Panc1 (cell line): Measurements from ENCODE around the gene LPIN1. TPM values are rescaled to one million over a fixed set of nuclear protein-coding genes. Genes with fewer than 3 reads are reported as not detected.
"Not testable (repeated sequence)": the region's sequence is repeated elsewhere in the genome, so short reads cannot be mapped to it uniquely, and the experiment has no call there.

Source experiments
- ATAC-seq: fragments of 200-7000 bp; cut with Tn5 transposase; 2 replicates; pipeline ENCODE4 v1.9.1; 2020; ENCODE audit warnings: mild to moderate bottlenecking, moderate library complexity
- BruUV-seq: library from RNA; stranded (reverse); fragments of 400-500 nt; replicated peaks from 2 replicates; lab custom pipeline; 2021; lab: Mats Ljungman, UMichigan
- CTCF ChIA-PET: fragments of 300-600 bp; sonication (Branson Sonifier 250); formaldehyde crosslinking; loops from one replicate; lab custom pipeline; 2022; ENCODE audit warnings: antibody characterized with exemption; lab: Charles Lee
- POLR2A ChIA-PET: fragments of 300-600 bp; sonication (Branson Sonifier 250); formaldehyde crosslinking; loops from one replicate; lab custom pipeline; 2022; ENCODE audit warnings: antibody characterized with exemption; lab: Charles Lee
- DNase-seq: peaks from one replicate; pipeline ENCODE4 v3.0.0-alpha.2; 2010; ENCODE audit warnings: low read depth, low spot score
- H3K27ac ChIP-seq: 2 replicates; pipeline ENCODE4 v1.5.1; 2011; ENCODE audit warnings: mild to moderate bottlenecking, low read length, inconsistent platforms
- H3K27me3 ChIP-seq: fragments of 200-500 bp; sonication (Bioruptor generic); 2 replicates; pipeline ENCODE4 v1.6.0; 2014; ENCODE audit warnings: low read length, inconsistent platforms; ENCODE audit not compliant: control insufficient read depth, insufficient read depth
- H3K36me3 ChIP-seq: fragments of 200-500 bp; sonication (Bioruptor generic); 2 replicates; pipeline ENCODE4 v1.5.1; 2014; ENCODE audit warnings: inconsistent platforms, mild to moderate bottlenecking, low read length, moderate library complexity; ENCODE audit not compliant: control insufficient read depth, insufficient read depth
- H3K4me1 ChIP-seq: 2 replicates; pipeline ENCODE4 v1.5.1; 2011; ENCODE audit warnings: inconsistent platforms, mild to moderate bottlenecking, low read length, moderate library complexity; ENCODE audit not compliant: control insufficient read depth, insufficient read depth
- H3K4me3 ChIP-seq, 2 experiments: 2 replicates each; pipeline ENCODE4 v1.5.1; 2011 to 2012; ENCODE audit warnings: low read depth in 2 of 2, low read length in 2 of 2, mild to moderate bottlenecking in 2 of 2, inconsistent platforms in 1 of 2, moderate library complexity in 1 of 2
- H3K9me3 ChIP-seq: fragments of 200-500 bp; sonication (Bioruptor generic); 2 replicates; pipeline ENCODE4 v1.5.1; 2014; ENCODE audit warnings: low read depth, mild to moderate bottlenecking, inconsistent platforms, low read length, moderate library complexity; ENCODE audit not compliant: control insufficient read depth, insufficient read depth
- CTCF ChIP-seq: fragments of 450-650 bp; IDR thresholded peaks from 2 replicates; pipeline ENCODE4 v1.5.1; 2017; ENCODE audit warnings: mild to moderate bottlenecking
- REST ChIP-seq, 2 experiments: IDR thresholded peaks; 2 replicates each; pipeline ENCODE4 v1.6.1; 2011 to 2012; ENCODE audit warnings: low read depth in 2 of 2, control low read depth in 1 of 2, low read length in 1 of 2, mild to moderate bottlenecking in 1 of 2, moderate library complexity in 1 of 2; ENCODE audit not compliant: insufficient read depth in 1 of 2
- SIN3A ChIP-seq: IDR thresholded peaks from 2 replicates; pipeline ENCODE4 v1.6.1; 2012; ENCODE audit warnings: low read depth, mild to moderate bottlenecking, low read length, moderate library complexity, borderline replicate concordance; ENCODE audit not compliant: insufficient read depth
- TCF7L2 ChIP-seq: IDR thresholded peaks from 2 replicates; pipeline ENCODE4 v1.6.1; 2011; ENCODE audit warnings: mild to moderate bottlenecking, low read depth, low read length, inconsistent platforms
- in situ Hi-C: cut with HindIII; loops from 2 replicates; pipeline ENCODE4 v1.10.0; 2016; ENCODE audit warnings: low sequenced_read_pairs, low pct_unique_long_range_greater_than_20kb
- intact Hi-C: fragments of 100-400 bp; cut with micrococcal nuclease; formaldehyde crosslinking; loops from one replicate; pipeline ENCODE4 v1.10.0; 2022; ENCODE audit not compliant: unreplicated experiment
- total RNA-seq: library from RNA; stranded (reverse); gene quantifications from one replicate; pipeline ENCODE4 v1.2.1, GENCODE V29; 2021; ENCODE audit not compliant: unreplicated experiment

The LPIN1 gene
- total RNA-seq, 1 experiment from 2014 or later = 51.8 TPM

- Histone ChIP-seq H3K36me3 (no peaks in the 10 kb centered on the region), H3K9me3 (no peaks in the 10 kb centered on the region), H3K4me3 (no peak overlapping the region), H3K4me1 (no peaks in the 10 kb centered on the region), H3K27ac (no peak overlapping the region), H3K27me3 (no peaks in the 10 kb centered on the region)
- intact Hi-C loops (no loop called here), in situ Hi-C loops (no loop called here)
- BruUV-seq = no TSS peak
- ChIA-PET POLR2A (no interaction called here), CTCF (no interaction called here)
- TF ChIP-seq REST (IDR thresholded peaks at IDR 0.05; ENCODE audit: insufficient read depth in 1 of 2, low read depth in 2 of 2, low read length in 1 of 2) = no peak
- no peak for TF ChIP-seq TCF7L2
- no peak for TF ChIP-seq SIN3A
- no peak for TF ChIP-seq CTCF
- no peak for ATAC-seq
- DNase-seq = no peak
Measured at GRCh38 chr2:11842336-11842735, 95.9 kb downstream of the LPIN1 start.

- H3K27me3 ChIP-seq, CTCF ChIA-PET, ATAC-seq, in situ Hi-C loops, BruUV-seq, H3K4me3 ChIP-seq, H3K9me3 ChIP-seq, intact Hi-C loops, H3K4me1 ChIP-seq, DNase-seq, POLR2A ChIA-PET, H3K36me3 ChIP-seq, H3K27ac ChIP-seq: not testable (repeated sequence)
Measured at GRCh38 chr2:11844798-11845197, 98.4 kb downstream of the LPIN1 start.

GRCh38 chr2:11847935-11848334, 101.5 kb downstream of the LPIN1 start:
- H3K4me1 ChIP-seq, H3K36me3 ChIP-seq, DNase-seq, CTCF ChIA-PET, BruUV-seq, H3K27me3 ChIP-seq, H3K27ac ChIP-seq, H3K4me3 ChIP-seq, ATAC-seq, in situ Hi-C loops, H3K9me3 ChIP-seq, intact Hi-C loops, POLR2A ChIA-PET: not testable (repeated sequence)
